ENCODE measurements around the gene RTEL1.
"Not testable (repeated sequence)": the region's sequence is repeated elsewhere in the genome, so short reads cannot be mapped to it uniquely, and the experiment has no call there.

Gene RTEL1

GRCh38 chr20:63610581-63611435, 47.3 kb upstream of the RTEL1 start (continued):
- no peak for TF ChIP-seq ZIC2 (tag by site-specific recombination; IDR thresholded peaks at IDR 0.05)
- no peak for TF ChIP-seq ZBTB11 (tag by site-specific recombination; conservative IDR thresholded peaks at IDR 0.05; ENCODE audit: low read depth)
- TF ChIP-seq SETDB1 (IDR thresholded peaks at IDR 0.05; ENCODE audit: insufficient read length, low read length), result no peak
- no peak for TF ChIP-seq WT1 (tag by site-specific recombination; IDR thresholded peaks at IDR 0.05)
- TF ChIP-seq ZNF701 (tag by site-specific recombination; IDR thresholded peaks at IDR 0.05), result no peak

- ChIA-PET POLR2A (interaction anchor here (0.6 kb wide), 1 partner anchor 40 kb away, joined by 3 read pairs; no protein-coding TSS in a partner anchor), CTCF (interaction anchor here (0.6 kb wide), 1 partner anchor 9 kb away, joined by 3 read pairs; no protein-coding TSS in a partner anchor)
- no peak overlapping the region for H3K4me3 ChIP-seq (ENCODE audit: low read depth, low read length)
- H3K9me3 ChIP-seq (ENCODE audit: control insufficient read depth, insufficient read depth, low read depth, low read length), result no peaks in the 10 kb centered on the region
- H3K4me1 ChIP-seq (ENCODE audit: control insufficient read depth, insufficient read depth, low read length), result no peaks in the 10 kb centered on the region
- TF ChIP-seq ZBTB21 (tag by site-specific recombination; IDR thresholded peaks at IDR 0.05) (no peak), ZNF354C (tag by site-specific recombination; IDR thresholded peaks at IDR 0.05; ENCODE audit: borderline replicate concordance, low read depth) (no peak), ZNF664 (tag by site-specific recombination; IDR thresholded peaks at IDR 0.05) (no peak), ZNF560 (tag by site-specific recombination; IDR thresholded peaks at IDR 0.05; ENCODE audit: borderline replicate concordance) (no peak), HOXA7 (CRISPR knock-in tag; IDR thresholded peaks at IDR 0.05; ENCODE audit: borderline replicate concordance) (no peak)
- H3K36me3 ChIP-seq (ENCODE audit: control insufficient read depth in 2 of 2, insufficient read depth in 1 of 2, low read length in 2 of 2), result peaks cover 6 to 22% of the 10 kb centered on the region in 2 experiments; a peak in 2 of 3 replicates
- H3K27ac ChIP-seq (ENCODE audit: extremely low read depth, low read depth, low read length), result no peak overlapping the region
Observed at GRCh38 chr20:63611646-63612045, 46.5 kb upstream of the RTEL1 start.

- CTCF ChIA-PET, result interaction anchor here (0.6 kb wide), 1 partner anchor 8 kb away, joined by 3 read pairs; no protein-coding TSS in a partner anchor
- POLR2A ChIA-PET, result no interaction called here
- no peaks in the 10 kb centered on the region for H3K9me3 ChIP-seq (ENCODE audit: control insufficient read depth, insufficient read depth, low read depth, low read length)
Observed at GRCh38 chr20:63612276-63612931, 45.7 kb upstream of the RTEL1 start.

GRCh38 chr20:63613863-63614594, 44.1 kb upstream of the RTEL1 start:
- POLR2A ChIA-PET; H3K27ac ChIP-seq (ENCODE audit: extremely low read depth, low read depth, low read length); H3K4me1 ChIP-seq (ENCODE audit: control insufficient read depth, insufficient read depth, low read length); CTCF ChIA-PET; H3K4me3 ChIP-seq (ENCODE audit: low read depth, low read length); H3K9me3 ChIP-seq (ENCODE audit: control insufficient read depth, insufficient read depth, low read depth, low read length): not testable (repeated sequence)
- peaks cover 6 to 46% of the 10 kb centered on the region in 2 experiments; a peak in 2 of 3 replicates for H3K36me3 ChIP-seq (ENCODE audit: control insufficient read depth in 2 of 2, insufficient read depth in 1 of 2, low read length in 2 of 2)

More at GRCh38 chr20:63612276-63612931, 45.7 kb upstream of the RTEL1 start:
- no peaks in the 10 kb centered on the region for H3K4me1 ChIP-seq (ENCODE audit: control insufficient read depth, insufficient read depth, low read length)
- H3K36me3 ChIP-seq (ENCODE audit: control insufficient read depth in 2 of 2, insufficient read depth in 1 of 2, low read length in 2 of 2), result peaks cover 6 to 30% of the 10 kb centered on the region in 2 experiments; a peak in 2 of 3 replicates
- 0 out of 2 replicates have a peak overlapping the region, but pooled peaks have one; percentile 24 for H3K27ac ChIP-seq (ENCODE audit: extremely low read depth, low read depth, low read length)
- TF ChIP-seq GLIS2 (tag by site-specific recombination; IDR thresholded peaks at IDR 0.05) (no peak), ZNF362 (tag by site-specific recombination; IDR thresholded peaks at IDR 0.05) (no peak), ZNF19 (tag by site-specific recombination; IDR thresholded peaks at IDR 0.05; ENCODE audit: low read depth) (no peak)
- H3K4me3 ChIP-seq (ENCODE audit: low read depth, low read length), result no peak overlapping the region

Measured in HEK293 (cell line).